Fibroblast of lung (primary cell): ENCODE measurements around the gene MAPK4. TPM values are rescaled to one million over a fixed set of nuclear protein-coding genes. Genes with fewer than 3 reads are reported as not detected.

Experiments
- DNase-seq, 2 donors: peaks; one replicate each; pipeline versions ENCODE4 v3.0.0 to v3.0.0-alpha.2; 2010; ENCODE audit warnings: low read depth in 2 of 2
- H2AFZ ChIP-seq: 2 replicates; pipeline ENCODE4 v1.5.1; 2012; ENCODE audit warnings: low read length, control low read depth, inconsistent platforms
- H3K27ac ChIP-seq: 2 replicates; pipeline ENCODE4 v1.5.1; 2011; ENCODE audit warnings: low read length, control low read depth; ENCODE audit not compliant: insufficient read depth
- H3K27me3 ChIP-seq: 2 replicates; pipeline ENCODE4 v1.5.1; 2011; ENCODE audit warnings: mild to moderate bottlenecking, low read length; ENCODE audit not compliant: control insufficient read depth, insufficient read depth
- H3K36me3 ChIP-seq: 2 replicates; pipeline ENCODE4 v1.5.1; 2011; ENCODE audit warnings: low read length; ENCODE audit not compliant: control insufficient read depth, insufficient read depth
- H3K4me1 ChIP-seq: 2 replicates; pipeline ENCODE4 v1.5.1; 2011; ENCODE audit warnings: low read length; ENCODE audit not compliant: control insufficient read depth, insufficient read depth; ENCODE audit errors: extremely low read depth
- H3K4me2 ChIP-seq: 2 replicates; pipeline ENCODE4 v1.5.1; 2011; ENCODE audit warnings: low read length, control low read depth; ENCODE audit not compliant: insufficient read depth; ENCODE audit errors: extremely low read depth
- H3K4me3 ChIP-seq, 4 experiments: fragments of 200-600 bp in 1 of 4; sonication (generic) in 1 of 4; replicated peaks in 1 of 4; 2 replicates each; pipeline ENCODE4 v1.5.1; 2011 to 2016; ENCODE audit warnings: low read length in 4 of 4, low read depth in 3 of 4, mild to moderate bottlenecking in 3 of 4, control low read depth in 2 of 4, inconsistent platforms in 1 of 4, mixed read lengths in 1 of 4; ENCODE audit not compliant: insufficient read depth in 1 of 4; ENCODE audit errors: control extremely low read depth in 1 of 4
- H3K79me2 ChIP-seq: 2 replicates; pipeline ENCODE4 v1.5.1; 2012; ENCODE audit warnings: mild to moderate bottlenecking, low read length, inconsistent platforms; ENCODE audit not compliant: control insufficient read depth, insufficient read depth
- H3K9ac ChIP-seq: 2 replicates; pipeline ENCODE4 v1.5.1; 2011; ENCODE audit warnings: mild to moderate bottlenecking, low read length, control low read depth; ENCODE audit not compliant: insufficient read depth
- H3K9me3 ChIP-seq: 2 replicates; pipeline ENCODE4 v1.5.1; 2012; ENCODE audit warnings: low read depth, low read length; ENCODE audit not compliant: control insufficient read depth, insufficient read depth
- H4K20me1 ChIP-seq: 2 replicates; pipeline ENCODE4 v1.5.1; 2011; ENCODE audit warnings: low read length; ENCODE audit not compliant: control insufficient read depth, insufficient read depth; ENCODE audit errors: extremely low read depth
- CTCF ChIP-seq, 2 donors: IDR thresholded peaks in 1 of 2; conservative IDR thresholded peaks in 1 of 2; 1 replicate in 1 of 2; 2 replicates in 1 of 2; pipeline ENCODE4 v1.5.1; 2011 to 2012; ENCODE audit warnings: low read length in 2 of 2, control low read depth in 1 of 2, inconsistent platforms in 1 of 2, low read depth in 1 of 2, mild to moderate bottlenecking in 1 of 2
- EZH2 ChIP-seq: IDR thresholded peaks from 2 replicates; pipeline ENCODE4 v1.5.1; 2012; ENCODE audit warnings: low read length, control low read depth, mild to moderate bottlenecking; ENCODE audit errors: missing control alignments
- polyA plus RNA-seq, 2 donors: library from polyadenylated mRNA; depleted of rRNA in 1 of 2; stranded (reverse) in 1 of 2; unstranded in 1 of 2; fragments of >200 nt; gene quantifications; 2 replicates each; pipeline ENCODE4 v1.2.1, GENCODE V29; 2011 to 2012; ENCODE audit warnings: missing spikeins in 1 of 2
- total RNA-seq: library from RNA; depleted of rRNA; stranded (reverse); fragments of >200 nt; gene quantifications from 2 replicates; pipeline ENCODE4 v1.2.1, GENCODE V29; 2014

The MAPK4 gene
- total and polyA plus RNA-seq, 2 donors (not counting 1 experiment from before 2014, with no cell fraction given): not detected

GRCh38 chr18:50590593-50590992 lies 30.7 kb downstream of the MAPK4 start:
- H3K9me3 ChIP-seq: no peaks in the 10 kb centered on the region
- H2AFZ ChIP-seq: no peak overlapping the region
- H3K4me2 ChIP-seq: no peak overlapping the region
- H3K27me3 ChIP-seq: no peaks in the 10 kb centered on the region
- H3K79me2 ChIP-seq: no peaks in the 10 kb centered on the region
- H3K36me3 ChIP-seq: no peaks in the 10 kb centered on the region
- no peak overlapping the region for H3K27ac ChIP-seq
- H4K20me1 ChIP-seq: no peaks in the 10 kb centered on the region
- H3K9ac ChIP-seq: no peak overlapping the region
- no peak for DNase-seq
- H3K4me1 ChIP-seq: no peaks in the 10 kb centered on the region
- no peak overlapping the region for H3K4me3 ChIP-seq
- TF ChIP-seq CTCF (conservative IDR thresholded peaks at IDR 0.05 in 1 of 2, IDR thresholded peaks at IDR 0.05 in 1 of 2; ENCODE audit: low read depth in 1 of 2, low read length in 2 of 2) (no peak), EZH2 (no peak)

- no peaks in the 10 kb centered on the region for H3K27me3 ChIP-seq
- no peaks in the 10 kb centered on the region for H4K20me1 ChIP-seq
- no peak overlapping the region for H3K4me2 ChIP-seq
- no peaks in the 10 kb centered on the region for H3K4me1 ChIP-seq
- no peak overlapping the region for H3K27ac ChIP-seq
- H3K36me3 ChIP-seq: no peaks in the 10 kb centered on the region
- no peaks in the 10 kb centered on the region for H3K79me2 ChIP-seq
- H3K9me3 ChIP-seq: no peaks in the 10 kb centered on the region
- TF ChIP-seq CTCF (conservative IDR thresholded peaks at IDR 0.05 in 1 of 2, IDR thresholded peaks at IDR 0.05 in 1 of 2; ENCODE audit: low read depth in 1 of 2, low read length in 2 of 2): no peak
- TF ChIP-seq EZH2: no peak
- DNase-seq: no peak
- H3K4me3 ChIP-seq: no peak overlapping the region
- no peak overlapping the region for H2AFZ ChIP-seq
- no peak overlapping the region for H3K9ac ChIP-seq
Observed at GRCh38 chr18:50594012-50594411, 34.1 kb downstream of the MAPK4 start.

GRCh38 chr18:50594942-50595341 lies 35.1 kb downstream of the MAPK4 start:
- Histone ChIP-seq H4K20me1 (no peaks in the 10 kb centered on the region), H3K9ac (no peak overlapping the region), H3K9me3 (no peaks in the 10 kb centered on the region), H3K36me3 (no peaks in the 10 kb centered on the region), H3K27ac (no peak overlapping the region), H2AFZ (no peak overlapping the region), H3K79me2 (no peaks in the 10 kb centered on the region), H3K27me3 (no peaks in the 10 kb centered on the region), H3K4me1 (no peaks in the 10 kb centered on the region), H3K4me3 (no peak overlapping the region), H3K4me2 (no peak overlapping the region)
- DNase-seq: peak in 1 of 2 donors; percentile 3
- TF ChIP-seq EZH2 (no peak), CTCF (conservative IDR thresholded peaks at IDR 0.05 in 1 of 2, IDR thresholded peaks at IDR 0.05 in 1 of 2; ENCODE audit: low read depth in 1 of 2, low read length in 2 of 2) (no peak)
